HG03159 (cell line): ENCODE results near the gene HEPH.
"Not testable (repeated sequence)": the region's sequence is repeated elsewhere in the genome, so short reads cannot be mapped to it uniquely, and the experiment has no call there.

ENCODE experiments used
- ATAC-seq: cut with Tn5 transposase; IDR thresholded peaks from one replicate; pipeline ENCODE4 v1.9.1; 2021; ENCODE audit warnings: mild to moderate bottlenecking, moderate library complexity; ENCODE audit not compliant: unreplicated experiment

The HEPH gene

GRCh38 chrX:66200855-66201795 lies 37.1 kb downstream of the HEPH start:
- ATAC-seq: no peak

GRCh38 chrX:66203114-66203513 lies 39.1 kb downstream of the HEPH start:
- no peak for ATAC-seq

- no peak for ATAC-seq
These were observed 57.8 kb downstream of the HEPH start for GRCh38 chrX:66221856-66222255.

DNA sequence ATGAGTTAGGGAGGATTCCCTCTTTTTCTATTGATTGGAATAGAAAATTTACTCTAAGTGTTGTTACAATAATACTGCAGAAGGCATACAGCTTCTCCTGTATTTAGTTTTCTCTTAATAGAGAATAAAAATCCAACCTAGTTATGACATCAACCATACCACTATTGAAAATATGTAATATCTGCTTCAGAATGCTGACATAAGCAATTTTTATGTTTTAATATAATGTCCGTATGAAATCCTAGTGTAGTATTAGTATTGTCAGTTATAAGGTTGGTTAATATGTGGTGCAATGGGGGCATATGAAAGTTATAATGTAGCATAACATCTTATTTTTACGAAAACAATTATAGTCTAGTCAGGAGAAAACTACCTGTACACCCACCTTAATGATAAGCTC lies 68.2 kb downstream of the HEPH start:
- ATAC-seq: no peak

GRCh38 chrX:66233209-66233608 lies 69.2 kb downstream of the HEPH start:
- no peak for ATAC-seq

- not testable (repeated sequence) for ATAC-seq
These were observed 69.9 kb downstream of the HEPH start for GRCh38 chrX:66233904-66234303.

GRCh38 chrX:66255359-66255967 lies 91.4 kb downstream of the HEPH start:
- ATAC-seq: no peak

- ATAC-seq: no peak
These were observed 98.8 kb downstream of the HEPH start for GRCh38 chrX:66262807-66263206.
